Measurements from ENCODE around the gene CAB39. TPM values are rescaled to one million over a fixed set of nuclear protein-coding genes. Genes with fewer than 3 reads are reported as not detected.

Gene CAB39
- total RNA-seq, 4 donors from 2014 or later: 70.8 to 97.6 (median 87.4) TPM

DNA sequence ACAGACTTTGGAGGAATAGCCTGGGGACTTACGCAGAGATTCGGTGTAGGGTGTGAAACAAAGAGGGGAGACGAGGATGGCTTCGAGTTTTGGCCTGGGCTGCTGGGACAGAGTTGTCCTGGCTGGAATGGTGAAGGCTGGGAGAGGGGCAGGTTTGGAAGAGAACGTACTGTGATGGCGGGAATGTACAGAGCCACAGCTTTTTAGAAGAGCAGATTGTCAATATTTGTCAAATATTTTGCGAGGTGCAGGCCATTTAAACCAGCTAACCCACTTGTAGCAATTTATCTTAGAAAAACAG is 137.7 kb downstream of the CAB39 start:
- no peaks in the 10 kb centered on the region for H3K27me3 ChIP-seq
- no peak for DNase-seq
- no peak overlapping the region for H3K27ac ChIP-seq
- no peaks in the 10 kb centered on the region for H3K36me3 ChIP-seq
- TF ChIP-seq, protein P1, sequence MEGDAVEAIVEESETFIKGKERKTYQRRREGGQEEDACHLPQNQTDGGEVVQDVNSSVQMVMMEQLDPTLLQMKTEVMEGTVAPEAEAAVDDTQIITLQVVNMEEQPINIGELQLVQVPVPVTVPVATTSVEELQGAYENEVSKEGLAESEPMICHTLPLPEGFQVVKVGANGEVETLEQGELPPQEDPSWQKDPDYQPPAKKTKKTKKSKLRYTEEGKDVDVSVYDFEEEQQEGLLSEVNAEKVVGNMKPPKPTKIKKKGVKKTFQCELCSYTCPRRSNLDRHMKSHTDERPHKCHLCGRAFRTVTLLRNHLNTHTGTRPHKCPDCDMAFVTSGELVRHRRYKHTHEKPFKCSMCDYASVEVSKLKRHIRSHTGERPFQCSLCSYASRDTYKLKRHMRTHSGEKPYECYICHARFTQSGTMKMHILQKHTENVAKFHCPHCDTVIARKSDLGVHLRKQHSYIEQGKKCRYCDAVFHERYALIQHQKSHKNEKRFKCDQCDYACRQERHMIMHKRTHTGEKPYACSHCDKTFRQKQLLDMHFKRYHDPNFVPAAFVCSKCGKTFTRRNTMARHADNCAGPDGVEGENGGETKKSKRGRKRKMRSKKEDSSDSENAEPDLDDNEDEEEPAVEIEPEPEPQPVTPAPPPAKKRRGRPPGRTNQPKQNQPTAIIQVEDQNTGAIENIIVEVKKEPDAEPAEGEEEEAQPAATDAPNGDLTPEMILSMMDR (IDR thresholded peaks at IDR 0.05): no peak
- no peak for TF ChIP-seq POLR2A (IDR thresholded peaks at IDR 0.05)
- intact Hi-C loops (cut with DNase I): no loop called here
- 54 to 57% methylated on average over 7 of the region's 7 CpGs for WGBS, 2 donors
- peaks cover 4% of the 10 kb centered on the region in 2 donors for H3K4me1 ChIP-seq
- H3K4me3 ChIP-seq (replicated peaks in 1 of 3): no peak overlapping the region
- no peaks in the 10 kb centered on the region for H3K9me3 ChIP-seq

DNA sequence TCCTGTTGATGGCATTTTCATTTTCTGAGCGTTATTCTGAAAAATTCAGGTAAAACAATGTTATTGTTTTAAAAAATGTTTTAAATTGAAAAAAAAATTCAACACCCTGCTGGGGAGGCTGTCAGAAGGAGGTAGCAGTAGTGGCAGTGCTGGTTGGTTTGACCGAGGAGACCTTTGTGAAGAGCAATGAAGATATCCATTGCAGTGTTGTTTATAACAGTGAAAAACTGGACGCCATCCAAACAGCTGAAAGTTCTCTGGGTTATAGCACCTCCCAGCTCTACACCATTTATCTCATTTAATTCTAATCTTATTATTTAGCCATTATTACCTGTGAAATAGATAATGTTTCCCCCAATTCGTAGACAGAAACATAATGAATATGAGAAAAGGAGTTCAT is 139.5 kb downstream of the CAB39 start:
- H3K9me3 ChIP-seq: no peaks in the 10 kb centered on the region
- H3K27ac ChIP-seq: no peak overlapping the region
- intact Hi-C loops (cut with DNase I): no loop called here
- H3K36me3 ChIP-seq: no peaks in the 10 kb centered on the region
- no peaks in the 10 kb centered on the region for H3K27me3 ChIP-seq
- no peak for DNase-seq
- 91 to 93% methylated on average over 4 of the region's 4 CpGs for WGBS, 2 donors
- peaks cover 4% of the 10 kb centered on the region in 2 donors for H3K4me1 ChIP-seq
- no peak overlapping the region for H3K4me3 ChIP-seq (replicated peaks in 1 of 3)
- TF ChIP-seq, protein P1 (IDR thresholded peaks at IDR 0.05): no peak
- no peak for TF ChIP-seq POLR2A (IDR thresholded peaks at IDR 0.05)

DNA sequence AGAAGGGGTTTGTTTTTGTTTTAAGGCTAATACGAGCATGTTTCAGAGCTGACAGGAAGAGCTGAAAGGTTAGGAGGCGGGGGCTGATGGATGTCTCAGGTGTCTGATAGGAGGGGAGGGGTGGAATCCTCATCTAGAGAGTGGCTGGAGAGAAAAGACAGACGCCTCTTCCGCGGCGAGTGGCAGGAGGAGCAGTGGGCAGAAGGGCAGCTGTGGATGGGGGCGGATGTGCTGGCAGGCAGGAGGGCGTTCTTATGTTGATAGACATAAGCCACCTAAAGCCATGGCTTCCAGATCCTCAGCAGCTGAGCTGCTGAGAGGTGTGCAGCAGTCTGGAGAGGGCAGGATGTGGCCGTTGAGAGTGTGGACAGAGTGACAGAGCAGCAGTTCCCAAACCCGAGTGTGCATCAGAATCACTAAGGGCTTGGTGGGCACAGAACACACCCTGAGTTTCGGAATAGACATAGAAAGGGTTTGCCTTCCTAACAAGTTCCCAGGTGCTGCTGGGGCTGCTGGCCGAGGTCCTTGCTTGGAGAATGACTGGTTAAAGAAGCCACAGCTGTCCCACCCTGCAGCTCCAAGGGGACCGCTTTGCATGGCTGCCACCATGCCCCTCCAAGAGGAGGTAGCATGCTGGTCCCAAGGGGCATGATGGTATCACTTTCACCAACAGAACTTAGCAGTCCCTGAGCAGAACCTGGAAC is 149.1 kb downstream of the CAB39 start:
- H3K27me3 ChIP-seq: no peaks in the 10 kb centered on the region
- DNase-seq: no peak
- TF ChIP-seq, protein P1 (IDR thresholded peaks at IDR 0.05): no peak
- no peak for TF ChIP-seq POLR2A (IDR thresholded peaks at IDR 0.05)
- 41 to 46% methylated on average over 10 to 13 of the region's 13 CpGs for WGBS, 2 donors
- peaks cover 14 to 19% of the 10 kb centered on the region in 2 donors for H3K4me1 ChIP-seq
- H3K9me3 ChIP-seq: no peaks in the 10 kb centered on the region
- H3K27ac ChIP-seq: no peak overlapping the region
- H3K36me3 ChIP-seq: no peaks in the 10 kb centered on the region
- intact Hi-C loops (cut with DNase I): no loop called here
- no peak overlapping the region for H3K4me3 ChIP-seq (replicated peaks in 1 of 3)

DNA sequence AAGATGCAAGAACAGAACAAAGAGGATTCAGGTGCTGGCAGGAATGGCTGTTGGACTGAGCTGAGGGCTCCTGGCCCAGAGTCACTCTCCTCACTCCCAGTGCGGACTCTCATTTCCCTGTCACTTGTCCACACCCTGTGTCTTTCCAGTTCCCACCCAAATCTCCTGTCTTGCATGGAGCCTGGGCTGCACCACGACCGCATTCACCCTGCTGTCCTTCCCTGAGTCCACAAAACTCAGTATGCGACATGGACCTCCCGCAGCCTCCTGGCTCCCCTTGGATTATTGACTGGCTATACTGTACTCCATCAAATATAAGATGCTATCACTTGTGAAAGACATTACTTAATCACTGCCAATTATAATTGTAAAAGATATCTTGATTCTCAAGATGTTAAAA is 149.7 kb downstream of the CAB39 start:
- Histone ChIP-seq H3K27me3 (no peaks in the 10 kb centered on the region), H3K27ac (no peak overlapping the region), H3K4me1 (peaks cover 14 to 19% of the 10 kb centered on the region in 2 donors), H3K36me3 (no peaks in the 10 kb centered on the region), H3K9me3 (no peaks in the 10 kb centered on the region), H3K4me3 (replicated peaks in 1 of 3) (no peak overlapping the region)
- 89 to 93% methylated on average over 5 of the region's 5 CpGs for WGBS, 2 donors
- DNase-seq: no peak
- intact Hi-C loops (cut with DNase I): no loop called here
- TF ChIP-seq, protein P1 (IDR thresholded peaks at IDR 0.05): no peak
- TF ChIP-seq POLR2A (IDR thresholded peaks at IDR 0.05): no peak

GRCh38 chr2:230863031-230863430 is 150.4 kb downstream of the CAB39 start:
- intact Hi-C loops (cut with DNase I): no loop called here
- Histone ChIP-seq H3K4me1 (peaks cover 14 to 19% of the 10 kb centered on the region in 2 donors), H3K9me3 (no peaks in the 10 kb centered on the region), H3K36me3 (no peaks in the 10 kb centered on the region), H3K27ac (no peak overlapping the region), H3K27me3 (no peaks in the 10 kb centered on the region), H3K4me3 (replicated peaks in 1 of 3) (no peak overlapping the region)
- 78 to 87% methylated on average over 7 to 8 of the region's 8 CpGs for WGBS, 2 donors
- no peak for TF ChIP-seq POLR2A (IDR thresholded peaks at IDR 0.05)
- TF ChIP-seq, protein P1 (IDR thresholded peaks at IDR 0.05): no peak
- DNase-seq: no peak
